HS-27A (cell line): ENCODE measurements around the gene FAM83B.
"Not testable (repeated sequence)": the region's sequence is repeated elsewhere in the genome, so short reads cannot be mapped to it uniquely, and the experiment has no call there.

Experiments
- DNase-seq: peaks from one replicate; pipeline ENCODE4 v3.0.0-alpha.2; 2012; ENCODE audit warnings: low read depth, missing footprints

Gene FAM83B

GRCh38 chr6:54846243-54846856, at the start of gene FAM83B:
FAM83B (plus strand) TSS chr6:54846771; CDS start chr6:54870247, 23,476 bp downstream.
- DNase-seq = no peak

- DNase-seq = not testable (repeated sequence)
Measured at GRCh38 chr6:54796918-54797317, 49.7 kb upstream of the FAM83B start.

- no peak for DNase-seq
Measured at GRCh38 chr6:54800050-54800600, 46.4 kb upstream of the FAM83B start.

GRCh38 chr6:54801244-54801643, 45.3 kb upstream of the FAM83B start:
- DNase-seq = no peak

GRCh38 chr6:54801669-54802068, 44.9 kb upstream of the FAM83B start:
- DNase-seq = no peak

- no peak for DNase-seq
Measured at GRCh38 chr6:54802775-54803634, 43.6 kb upstream of the FAM83B start.

- no peak for DNase-seq
Measured at GRCh38 chr6:54805077-54805476, 41.5 kb upstream of the FAM83B start.

- DNase-seq = no peak
Measured at GRCh38 chr6:54810147-54810546, 36.4 kb upstream of the FAM83B start.

- no peak for DNase-seq
Measured at GRCh38 chr6:54813892-54814291, 32.7 kb upstream of the FAM83B start.

GRCh38 chr6:54817236-54817635, 29.3 kb upstream of the FAM83B start:
- no peak for DNase-seq

- DNase-seq = no peak
Measured at GRCh38 chr6:54817834-54818233, 28.7 kb upstream of the FAM83B start.

GRCh38 chr6:54824225-54824624, 22.3 kb upstream of the FAM83B start:
- not testable (repeated sequence) for DNase-seq

- DNase-seq = no peak
Measured at GRCh38 chr6:54827010-54827409, 19.6 kb upstream of the FAM83B start.

- DNase-seq = no peak
Measured at GRCh38 chr6:54830216-54830615, 16.4 kb upstream of the FAM83B start.

GRCh38 chr6:54835176-54835575, 11.4 kb upstream of the FAM83B start:
- no peak for DNase-seq

GRCh38 chr6:54846857-54847674, 495 bp downstream of the FAM83B start:
- DNase-seq = no peak

GRCh38 chr6:54847799-54848597, 1.4 kb downstream of the FAM83B start:
- DNase-seq = no peak

- no peak for DNase-seq
Measured at GRCh38 chr6:54850114-54850513, 3.5 kb downstream of the FAM83B start.

GRCh38 chr6:54856129-54856528, 9.6 kb downstream of the FAM83B start:
- DNase-seq = no peak

- DNase-seq = no peak
Measured at GRCh38 chr6:54860132-54860531, 13.6 kb downstream of the FAM83B start.

GRCh38 chr6:54860739-54861138, 14.2 kb downstream of the FAM83B start:
- no peak for DNase-seq
